DMS53 treated with DMSO at 0.1 percent for 48 hours (cell line): ENCODE data around the gene HHAT.
"Not testable (repeated sequence)": the region's sequence is repeated elsewhere in the genome, so short reads cannot be mapped to it uniquely, and the experiment has no call there.

Experiments used
- DNase-seq: peaks from one replicate; lab custom pipeline; 2025; ENCODE audit not compliant: unreplicated experiment; lab: John Stamatoyannopoulos, UW

HHAT gene

DNA sequence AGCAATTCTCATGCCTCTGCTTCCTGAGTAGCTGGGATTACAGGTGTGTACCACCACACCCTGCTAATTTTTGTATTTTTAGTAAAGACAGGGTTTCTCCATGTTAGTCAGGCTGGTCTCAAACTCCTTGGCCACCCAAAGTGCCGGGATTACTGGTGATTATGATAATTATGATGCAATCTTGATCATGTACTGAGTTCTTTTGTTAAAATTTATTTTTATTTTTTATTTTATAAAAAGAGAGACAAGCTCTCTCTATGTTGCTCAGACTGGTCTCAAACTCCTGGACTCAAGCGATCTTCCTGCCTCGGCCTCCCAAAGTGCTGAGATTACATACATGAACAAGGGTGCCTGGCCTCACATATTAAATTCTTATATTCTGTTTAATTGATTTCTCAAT, 25.6 kb downstream of the HHAT start:
- DNase-seq, result not testable (repeated sequence)

DNA sequence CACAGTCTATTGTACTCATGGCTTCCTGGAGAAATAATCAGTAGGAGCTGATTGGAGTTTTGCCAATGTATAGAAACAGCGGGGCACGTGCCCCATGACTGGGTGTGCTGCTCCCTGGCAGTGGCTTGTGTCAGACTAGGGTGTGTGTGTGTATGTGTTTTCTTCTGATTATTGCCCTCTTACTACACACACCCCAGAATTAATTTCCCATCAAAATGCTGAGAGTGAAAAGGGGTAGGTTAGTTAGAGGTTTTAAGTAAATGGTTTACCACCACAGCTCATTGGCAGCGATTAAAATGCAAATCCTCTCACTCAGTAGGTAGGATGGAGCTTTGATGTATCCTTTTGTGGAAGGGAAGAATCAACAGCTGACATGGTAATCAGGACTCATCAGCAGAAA, 29.9 kb downstream of the HHAT start:
- DNase-seq, result no peak

DNA sequence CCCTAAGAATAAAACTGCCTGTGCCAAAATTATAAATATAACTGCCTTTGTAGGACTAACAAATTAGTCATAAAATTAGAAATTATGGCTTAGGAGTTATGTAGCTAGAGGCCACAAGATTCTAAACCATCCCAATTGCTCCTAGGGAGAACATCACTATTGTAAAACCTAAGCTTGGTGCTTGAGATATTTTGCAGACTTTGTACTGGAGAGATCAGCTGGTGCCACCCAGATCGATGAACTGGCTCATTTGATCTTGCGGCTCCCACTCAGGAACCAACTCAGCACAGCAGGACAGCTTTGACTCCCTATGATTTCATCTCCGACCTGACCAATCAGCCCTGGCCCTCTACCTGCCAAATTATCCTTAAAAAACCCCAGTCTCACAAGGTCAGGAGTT, 30.6 kb downstream of the HHAT start:
- no peak for DNase-seq

DNA sequence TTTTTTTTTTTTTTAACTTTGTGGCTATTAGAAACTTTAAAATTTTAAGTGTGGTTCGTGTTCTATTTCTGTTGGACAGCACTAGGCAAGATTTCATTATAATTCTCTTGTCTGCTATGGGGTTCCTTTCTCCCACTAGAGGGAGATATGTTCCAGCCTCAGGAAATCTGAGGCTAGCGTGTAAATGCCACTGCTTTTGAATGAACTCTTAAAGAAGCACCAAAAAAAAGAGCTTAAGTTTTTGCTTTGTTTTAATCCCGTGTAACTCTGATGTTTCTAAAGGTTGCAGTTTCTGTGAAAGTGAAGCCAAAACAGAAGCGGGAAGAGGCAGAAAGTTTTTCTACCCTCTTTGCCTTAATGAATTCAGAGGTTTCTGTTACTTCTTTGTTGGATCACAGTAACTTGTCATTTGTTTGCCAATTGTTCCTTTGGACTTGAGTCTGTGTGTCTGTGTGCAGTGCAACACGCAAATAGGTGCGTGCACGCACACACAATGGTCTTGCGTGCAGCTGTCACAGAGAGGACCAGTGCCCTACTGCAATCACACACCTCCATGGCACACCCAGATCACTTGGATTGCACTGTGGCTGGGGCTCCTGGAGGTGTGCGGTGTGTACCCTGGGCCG, 32.3 kb downstream of the HHAT start:
- DNase-seq, result peak; percentile 46

DNA sequence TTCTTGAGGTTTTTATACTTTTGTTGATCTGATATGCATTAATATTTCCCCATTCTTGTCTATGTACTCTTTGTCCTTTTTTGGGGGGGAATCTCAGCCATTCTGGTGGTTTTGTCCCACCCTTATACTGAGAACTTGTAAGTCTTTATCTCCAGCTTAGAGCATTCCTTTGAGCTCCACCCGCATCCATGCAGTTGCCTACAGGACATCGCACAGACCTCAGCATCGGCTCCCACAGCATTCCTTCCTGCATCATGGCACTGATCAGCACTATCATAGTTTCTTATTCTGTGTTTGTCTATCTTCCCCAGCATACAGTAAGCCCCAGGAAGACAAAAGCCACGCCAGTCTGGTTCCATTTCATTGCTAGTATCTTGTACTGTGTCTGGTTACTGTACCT, 33.0 kb downstream of the HHAT start:
- no peak for DNase-seq

DNA sequence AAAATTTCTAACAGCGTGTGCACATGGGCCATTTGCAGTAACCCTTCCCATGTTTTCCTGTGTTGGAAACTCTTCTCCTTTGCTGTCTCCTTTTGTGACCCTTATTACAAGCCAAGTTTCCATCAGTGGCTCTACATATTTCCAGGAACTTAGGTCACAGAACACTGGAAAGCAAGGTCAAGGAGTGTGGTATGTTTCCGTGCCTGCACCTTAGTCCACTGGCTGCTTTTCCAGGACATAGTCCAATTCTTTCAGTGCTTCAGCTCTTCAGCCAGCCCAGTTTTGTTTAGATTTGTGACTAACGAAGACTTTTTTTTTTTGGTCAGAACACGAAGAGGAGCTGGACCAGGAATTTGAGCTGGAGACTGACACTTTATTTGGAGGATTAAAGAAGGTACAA, 33.8 kb downstream of the HHAT start:
- no peak for DNase-seq

DNA sequence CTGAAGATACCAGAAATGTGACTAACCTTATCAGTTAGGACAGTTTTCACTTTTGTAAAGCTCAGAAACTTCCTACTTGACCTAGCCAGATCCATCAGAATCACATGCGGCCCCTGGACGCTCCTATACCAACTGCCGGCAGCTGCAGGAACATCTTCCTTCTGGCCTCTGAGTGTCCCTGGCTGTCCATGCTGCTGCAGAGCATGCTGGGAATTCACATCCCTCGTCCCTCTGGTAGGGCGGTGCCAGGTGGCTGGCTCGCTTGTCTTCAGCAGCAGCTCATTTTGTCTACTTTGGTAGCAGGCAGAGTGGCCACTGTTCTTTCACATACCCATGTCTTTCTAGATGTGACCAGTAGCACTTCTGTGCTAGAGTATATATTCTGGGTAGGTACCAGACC, 34.4 kb downstream of the HHAT start:
- no peak for DNase-seq

DNA sequence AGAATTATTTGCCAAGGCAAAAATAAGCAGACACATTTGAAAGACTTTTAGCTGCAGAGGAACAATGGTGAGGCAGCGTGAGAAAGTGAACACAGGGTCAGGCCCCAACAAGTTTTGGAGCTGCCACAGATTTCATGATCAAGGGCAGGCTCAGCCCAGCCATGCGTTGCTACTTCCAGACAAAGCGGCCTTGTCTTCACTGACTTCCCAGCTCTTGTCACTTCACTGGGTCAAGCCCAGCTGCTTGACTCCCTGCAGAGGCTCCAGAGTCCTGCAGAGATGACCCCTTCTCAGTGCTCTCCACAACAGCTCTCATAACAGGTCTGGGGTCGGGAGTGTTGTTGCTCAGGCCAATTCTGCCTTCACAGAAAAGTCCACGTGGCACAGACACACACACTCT, 35.8 kb downstream of the HHAT start:
- DNase-seq, result no peak

DNA sequence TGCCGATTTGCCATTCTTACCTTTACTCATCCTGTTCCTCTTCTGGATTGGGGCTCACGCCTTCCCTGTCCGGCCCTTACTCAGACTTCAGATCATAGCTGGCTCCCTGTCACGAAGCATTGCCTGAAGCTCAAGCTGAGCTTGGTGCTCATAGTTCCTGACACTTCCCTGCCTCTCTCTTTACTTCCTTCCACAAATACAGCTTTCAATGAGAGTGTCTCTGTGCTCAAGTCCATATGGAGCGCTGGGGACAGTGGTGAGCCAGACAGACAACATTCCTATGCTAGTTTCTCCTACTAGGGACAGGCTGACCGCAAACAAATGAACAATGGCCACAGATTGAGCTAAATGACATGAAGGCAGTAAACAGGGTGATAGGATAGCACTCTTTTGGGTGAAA, 38.1 kb downstream of the HHAT start:
- DNase-seq, result no peak

DNA sequence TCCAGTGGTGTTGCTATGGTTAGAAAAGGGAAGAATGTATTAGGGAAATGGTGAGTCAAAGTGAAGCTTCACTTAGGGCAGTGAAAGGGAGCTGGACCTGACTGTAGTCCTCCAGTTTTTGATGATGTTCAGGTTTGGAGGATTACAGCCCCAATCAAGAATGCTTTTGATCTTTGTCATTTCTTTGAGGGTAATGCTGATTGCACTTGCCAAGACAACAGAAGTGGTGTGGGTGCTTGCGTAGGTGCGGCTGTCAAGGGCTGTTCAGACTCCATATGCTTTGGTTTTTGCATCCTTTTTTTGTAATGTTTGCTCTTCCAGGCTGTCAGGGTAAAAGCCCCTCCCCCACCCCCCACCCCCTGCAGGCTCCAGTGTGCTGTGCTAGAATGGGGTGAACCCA, 38.9 kb downstream of the HHAT start:
- no peak for DNase-seq

DNA sequence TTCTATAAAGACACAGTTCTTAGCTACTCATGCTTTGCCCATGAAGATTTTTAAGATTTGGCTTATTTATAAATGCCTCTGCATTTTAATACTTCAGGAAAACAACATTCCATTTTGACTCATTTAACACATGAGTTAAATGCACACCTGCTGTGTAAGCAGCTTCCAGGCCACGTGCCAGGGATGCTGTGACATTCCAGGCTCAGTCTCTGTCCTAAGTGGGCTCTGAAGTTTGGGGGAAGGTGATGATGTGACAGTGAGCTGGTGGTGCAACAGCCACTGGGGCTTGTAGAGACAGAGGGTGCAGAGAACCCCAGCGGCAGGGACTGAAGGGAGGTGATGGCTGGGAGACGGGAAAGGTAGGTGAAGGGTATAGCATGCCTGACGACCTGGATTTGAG, 40.7 kb downstream of the HHAT start:
- no peak for DNase-seq

DNA sequence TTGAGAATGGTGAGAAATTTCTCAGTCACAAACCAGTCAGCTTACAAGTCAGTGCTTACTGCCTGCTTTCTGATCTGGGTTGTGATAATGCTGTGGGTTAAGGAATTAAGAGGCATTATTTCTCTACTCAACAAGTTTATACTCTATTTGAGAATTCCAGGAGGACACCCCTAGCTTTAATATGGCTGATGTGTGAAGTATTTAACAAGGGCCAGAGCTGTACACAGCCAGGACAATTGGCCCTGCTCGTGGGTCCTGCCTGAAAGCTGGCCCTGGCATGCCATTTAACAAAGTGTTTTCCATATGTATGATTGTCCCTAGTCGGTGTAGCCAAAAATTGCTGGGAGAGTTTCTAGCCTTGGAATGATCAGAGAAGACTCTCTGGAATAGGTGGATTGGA, 43.2 kb downstream of the HHAT start:
- no peak for DNase-seq

DNA sequence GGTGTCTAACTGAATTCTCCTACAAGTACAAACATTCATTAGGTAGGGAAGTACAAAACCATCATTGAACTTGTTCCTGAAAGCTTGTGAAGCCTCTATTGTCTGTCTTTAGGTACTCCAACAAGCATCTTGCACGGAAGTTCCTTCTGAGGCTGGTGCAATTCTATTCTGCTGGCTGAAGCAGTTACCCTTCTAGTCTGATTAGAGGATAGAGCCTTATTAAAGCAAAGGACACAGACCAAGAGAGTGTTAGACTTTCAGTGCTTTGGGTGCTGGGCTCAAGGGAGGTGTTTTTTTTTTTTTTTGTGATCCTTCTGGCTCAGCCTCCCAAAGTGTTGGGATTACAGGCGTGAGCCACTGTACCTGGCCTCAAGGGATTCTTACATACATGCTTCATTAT, 43.8 kb downstream of the HHAT start:
- DNase-seq, result no peak

DNA sequence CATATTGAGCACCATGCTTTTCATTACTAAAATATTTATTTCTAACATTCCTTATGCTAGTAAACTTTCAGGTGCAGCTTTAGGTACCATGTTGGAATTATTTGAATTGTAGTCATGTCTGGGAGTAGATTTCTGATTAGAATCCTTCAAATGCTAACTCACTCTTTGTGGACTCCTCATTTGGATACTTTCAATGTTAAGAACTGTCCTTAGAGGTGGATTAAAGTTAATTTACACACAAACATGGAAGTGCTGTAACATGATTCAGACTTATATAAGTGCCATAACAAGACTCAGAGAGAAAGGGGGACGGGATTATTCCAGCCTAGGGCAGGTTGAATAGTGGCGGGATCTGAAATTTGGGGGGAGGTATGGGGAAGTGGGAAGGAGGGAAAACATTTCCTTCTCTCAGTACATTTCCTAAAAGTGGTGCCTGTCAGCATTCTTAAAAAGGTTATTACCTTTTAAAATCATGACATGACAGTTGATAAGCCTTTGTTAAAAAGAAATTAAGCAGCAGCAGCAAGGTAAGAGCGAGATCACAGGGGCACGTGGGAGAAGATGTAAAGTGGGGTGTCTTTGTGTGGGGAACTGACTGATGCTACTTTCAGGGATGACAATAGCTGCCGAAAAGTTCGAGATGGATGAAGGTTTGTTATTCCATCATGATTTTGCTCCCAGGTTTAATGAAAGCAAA, 44.4 kb downstream of the HHAT start:
- no peak for DNase-seq

DNA sequence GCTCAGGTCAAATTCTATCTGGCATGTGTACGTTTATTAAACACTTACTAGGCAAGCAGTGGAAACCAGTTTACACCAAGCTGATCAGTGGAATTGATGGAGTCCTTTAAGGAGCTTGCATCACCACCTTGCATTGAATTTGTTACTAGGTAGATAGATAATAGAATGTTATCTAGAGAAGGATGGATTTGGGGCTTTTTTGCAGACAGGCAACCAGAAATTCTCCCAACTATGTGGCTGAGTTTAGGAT, 44.9 kb downstream of the HHAT start:
- no peak for DNase-seq

DNA sequence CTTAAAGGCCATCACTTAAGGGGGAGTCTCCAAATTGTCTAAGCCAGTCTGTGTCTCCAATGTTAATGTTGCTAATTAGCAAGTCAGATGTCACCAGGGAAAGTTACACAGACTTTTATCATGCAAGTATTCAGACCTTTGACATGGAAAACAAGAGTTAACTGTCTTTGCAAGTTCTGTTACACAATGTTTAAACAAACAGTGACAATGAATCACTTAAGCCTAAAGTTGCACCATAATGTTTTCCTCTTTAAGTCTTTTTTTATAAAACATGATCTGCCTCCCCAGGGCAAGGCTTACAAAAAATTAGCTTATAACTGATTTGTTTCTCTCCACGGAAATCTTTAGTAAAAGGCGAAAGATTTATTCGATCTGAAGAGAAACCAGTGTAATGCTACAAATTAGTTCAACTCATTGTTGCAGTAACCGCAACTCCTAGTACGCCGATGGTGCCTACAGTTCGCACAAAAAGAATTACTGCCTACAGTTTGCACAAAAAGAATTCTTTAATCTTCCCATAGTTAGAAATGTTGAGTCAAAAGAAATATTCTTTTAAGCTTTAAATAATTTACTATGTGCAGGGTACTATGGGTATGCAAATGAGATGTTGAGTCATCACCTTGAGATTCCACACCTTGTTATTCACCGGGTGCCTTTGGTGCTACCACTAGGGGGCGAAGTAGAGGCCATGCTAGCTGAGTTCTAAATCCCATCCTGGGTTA, 45.3 kb downstream of the HHAT start:
- DNase-seq, result peak; percentile 98

DNA sequence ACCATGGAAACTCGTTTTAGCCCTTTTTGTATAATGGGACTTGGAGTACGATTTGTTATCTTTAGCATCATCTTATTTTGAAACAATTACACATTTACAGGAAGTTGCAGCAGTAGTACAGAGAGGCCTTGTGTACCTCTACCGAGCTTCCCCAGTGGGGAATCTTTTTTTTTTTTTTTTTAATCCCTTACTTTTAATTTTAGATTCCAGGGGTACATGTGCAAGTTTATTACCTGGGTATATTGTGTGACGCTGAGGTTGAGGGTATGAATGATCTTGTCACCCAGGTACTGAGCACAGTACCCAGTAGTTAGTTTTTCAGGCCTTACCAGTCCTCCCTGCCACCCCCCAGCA, 45.9 kb downstream of the HHAT start:
- DNase-seq, result no peak

DNA sequence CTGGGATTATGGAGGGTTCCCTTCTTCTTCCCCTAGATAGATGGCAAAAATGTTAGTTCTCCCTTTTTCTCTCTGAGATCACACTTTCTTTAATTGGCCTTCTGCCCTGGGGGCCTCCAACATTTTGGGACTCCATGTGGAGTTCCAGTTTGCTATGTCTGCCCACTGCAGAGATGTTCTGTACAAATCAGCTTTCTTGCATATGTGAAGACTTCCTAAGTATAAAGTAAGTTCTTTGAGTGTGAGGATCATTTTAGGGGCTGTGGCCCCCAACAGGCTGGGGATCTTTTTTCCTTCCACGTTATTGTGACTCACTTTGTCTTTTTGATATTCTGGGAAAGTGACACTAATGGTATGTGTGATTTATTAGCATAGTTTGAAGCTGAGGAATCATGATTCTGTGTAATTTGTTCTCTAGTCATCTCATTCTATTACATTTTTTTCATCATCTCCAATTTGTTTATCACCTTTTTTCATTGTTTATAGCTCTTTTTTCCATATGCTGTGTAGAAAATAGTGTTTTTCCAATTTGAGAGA, 48.2 kb downstream of the HHAT start:
- DNase-seq, result no peak

DNA sequence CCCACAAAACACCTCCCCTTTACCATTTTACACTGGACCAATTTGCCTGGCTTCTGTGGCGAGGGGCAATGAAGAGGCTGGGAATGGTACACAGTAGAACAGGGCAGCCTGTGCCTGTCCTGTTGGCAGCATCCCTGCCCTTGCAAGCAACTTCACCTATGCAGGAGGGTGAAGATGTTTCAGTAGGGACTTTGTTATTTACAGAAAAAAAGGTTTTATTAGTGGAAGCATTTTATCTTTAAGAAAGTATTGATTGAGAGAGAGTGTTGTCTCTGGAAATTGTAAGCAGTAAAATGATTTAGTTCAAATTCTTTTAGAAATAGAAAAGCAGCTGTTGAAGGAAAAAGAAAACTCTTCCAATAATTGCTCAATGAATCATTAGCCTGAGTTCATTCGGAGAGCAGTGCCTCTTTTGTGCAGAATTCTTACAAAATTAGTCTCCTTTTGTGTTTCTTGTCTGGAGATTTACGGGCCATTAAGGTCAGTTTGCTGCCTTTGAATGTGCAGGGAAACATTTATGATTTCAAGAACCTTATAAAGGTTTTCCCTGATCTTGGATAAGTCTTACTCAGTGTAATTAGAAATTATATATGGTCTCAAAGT, 49.1 kb downstream of the HHAT start:
- no peak for DNase-seq

DNA sequence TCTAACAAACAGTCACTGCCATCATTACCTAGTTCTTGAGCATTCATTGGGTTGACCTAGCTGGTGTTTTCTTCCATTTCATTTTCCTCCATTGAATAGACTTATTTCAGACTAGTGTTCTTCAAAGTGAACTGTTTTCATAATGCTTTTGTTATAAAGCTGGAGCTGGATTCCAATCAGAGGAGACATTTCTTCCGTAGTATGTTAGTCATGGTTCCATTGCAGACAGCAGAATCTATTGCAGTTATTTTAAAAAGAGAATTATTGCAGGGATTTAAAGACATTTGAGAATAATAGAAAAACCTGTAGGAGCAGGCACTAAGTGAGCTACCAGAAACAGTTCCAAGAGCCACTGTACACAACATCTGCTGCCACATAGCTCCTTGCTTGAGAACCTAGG, 50.0 kb downstream of the HHAT start:
- no peak for DNase-seq

DNA sequence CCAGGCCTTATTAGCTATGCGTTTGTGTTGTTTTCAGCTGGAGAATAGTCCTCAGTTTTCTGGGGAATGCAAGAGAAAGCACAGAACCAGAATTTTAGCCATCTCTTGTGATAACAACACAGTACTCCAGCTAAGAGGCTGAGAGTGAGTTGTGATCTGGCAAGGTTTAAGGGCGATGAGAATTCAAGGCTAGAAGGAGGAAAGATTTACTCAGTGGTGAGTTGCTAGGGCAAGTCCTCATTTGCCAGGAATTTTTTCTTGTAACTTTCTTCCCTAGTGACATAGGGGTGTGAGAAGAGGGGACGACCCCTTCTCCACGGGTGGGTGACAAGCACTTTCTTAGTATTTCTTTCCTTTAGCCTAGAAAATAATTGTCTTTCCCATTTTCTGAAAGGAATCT, 53.2 kb downstream of the HHAT start:
- no peak for DNase-seq

DNA sequence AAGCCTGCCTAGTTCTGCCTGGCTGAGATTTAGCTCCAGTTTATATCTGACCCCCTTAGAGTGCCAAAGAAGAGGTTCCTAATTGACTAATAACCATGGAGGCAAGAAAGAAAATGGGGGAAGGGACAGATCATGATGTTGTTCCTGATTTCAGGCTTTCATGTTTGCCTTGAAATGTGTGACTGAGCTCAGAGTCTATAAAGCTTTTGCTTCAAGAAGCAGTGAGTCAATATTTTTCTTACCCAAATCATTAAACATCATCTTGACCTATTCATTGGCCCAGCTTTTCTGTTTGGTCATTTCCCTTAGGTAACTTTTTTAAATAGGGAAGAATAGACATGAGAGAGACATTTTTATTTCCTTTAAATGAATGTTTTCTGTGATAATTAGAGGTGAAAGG, 55.9 kb downstream of the HHAT start:
- DNase-seq, result no peak
